Measurements from ENCODE around the gene CFAP68. TPM values are rescaled to one million over a fixed set of nuclear protein-coding genes. Genes with fewer than 3 reads are reported as not detected.

Gene CFAP68
- total RNA-seq, 1 experiment from 2014 or later = 49.6 TPM

DNA sequence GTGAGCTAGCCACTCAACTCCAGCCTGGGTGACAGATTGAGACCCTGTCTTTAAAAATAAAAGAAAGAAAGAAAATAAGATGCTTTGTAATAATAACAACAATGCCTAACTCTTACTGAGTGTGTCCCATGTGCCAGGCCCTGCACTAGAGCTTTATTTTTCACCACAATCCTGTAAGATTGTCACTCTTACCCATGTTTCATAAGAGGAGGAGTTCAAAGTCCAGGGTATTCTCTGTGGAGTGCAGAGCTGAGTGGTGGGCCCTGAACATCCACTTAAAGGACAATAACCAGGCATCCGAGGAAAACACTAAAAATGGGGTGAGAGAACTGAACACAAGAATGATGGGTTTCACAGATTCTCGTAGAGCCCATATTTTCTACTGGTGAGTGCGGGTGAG lies 38.4 kb downstream of the CFAP68 start:
- Histone ChIP-seq H3K4me3 (replicated peaks in 1 of 2; ENCODE audit: low read depth in 1 of 2, low read length in 2 of 2) (no peak overlapping the region), H3K36me3 (ENCODE audit: control insufficient read depth in 1 of 2, insufficient read depth in 2 of 2, low read length in 2 of 2) (no peaks in the 10 kb centered on the region), H3K4me1 (ENCODE audit: control insufficient read depth in 1 of 2, insufficient read depth in 2 of 2, low read length in 2 of 2) (peaks cover 8 to 17% of the 10 kb centered on the region in 2 experiments; a peak in 3 of 4 replicates), H3K27ac (ENCODE audit: low read depth, low read length) (no peak overlapping the region), H3K9me3 (ENCODE audit: control insufficient read depth in 1 of 2, insufficient read depth in 1 of 2, low read depth in 1 of 2, low read length in 2 of 2) (no peaks in the 10 kb centered on the region), H4K20me1 (ENCODE audit: insufficient read depth) (no peaks in the 10 kb centered on the region), H2AFZ (ENCODE audit: low read depth, low read length, poor library complexity, severe bottlenecking) (peak overlapping the region; percentile 72), H3K27me3 (ENCODE audit: insufficient read depth, low read length) (peaks cover 8% of the 10 kb centered on the region; the same call in 1 of the 2 replicates), H3K4me2 (ENCODE audit: low read length) (no peak overlapping the region), H3K9ac (ENCODE audit: low read length) (no peak overlapping the region), H3K9me2 (ENCODE audit: insufficient read depth) (no peaks in the 10 kb centered on the region), H3K79me2 (ENCODE audit: insufficient read depth, low read length) (no peaks in the 10 kb centered on the region)
- ChIA-PET POLR2A (interaction anchor here (1.2 kb wide), 1 partner anchor 37 kb away, joined by 3 read pairs; no protein-coding TSS in a partner anchor), CTCF (interaction anchor here (2.3 kb wide), 1 partner anchor 14 kb away, joined by 14 read pairs; no protein-coding TSS in a partner anchor), RAD21 (ENCODE audit: low non-redundant PET in 1 of 2, low total read pairs in 2 of 2, uncharacterized antibody in 2 of 2, unreplicated experiment in 2 of 2) (no interaction called here)
- no TSS peak for BruUV-seq (replicated peaks)
- intact Hi-C loops (cut with micrococcal nuclease) = no loop called here
- no peak for TF ChIP-seq FOSL1 (IDR thresholded peaks at IDR 0.05; ENCODE audit: low read depth)
- no peak for TF ChIP-seq CEBPB (IDR thresholded peaks at IDR 0.05; ENCODE audit: low read depth)
- TF ChIP-seq, protein P1, sequence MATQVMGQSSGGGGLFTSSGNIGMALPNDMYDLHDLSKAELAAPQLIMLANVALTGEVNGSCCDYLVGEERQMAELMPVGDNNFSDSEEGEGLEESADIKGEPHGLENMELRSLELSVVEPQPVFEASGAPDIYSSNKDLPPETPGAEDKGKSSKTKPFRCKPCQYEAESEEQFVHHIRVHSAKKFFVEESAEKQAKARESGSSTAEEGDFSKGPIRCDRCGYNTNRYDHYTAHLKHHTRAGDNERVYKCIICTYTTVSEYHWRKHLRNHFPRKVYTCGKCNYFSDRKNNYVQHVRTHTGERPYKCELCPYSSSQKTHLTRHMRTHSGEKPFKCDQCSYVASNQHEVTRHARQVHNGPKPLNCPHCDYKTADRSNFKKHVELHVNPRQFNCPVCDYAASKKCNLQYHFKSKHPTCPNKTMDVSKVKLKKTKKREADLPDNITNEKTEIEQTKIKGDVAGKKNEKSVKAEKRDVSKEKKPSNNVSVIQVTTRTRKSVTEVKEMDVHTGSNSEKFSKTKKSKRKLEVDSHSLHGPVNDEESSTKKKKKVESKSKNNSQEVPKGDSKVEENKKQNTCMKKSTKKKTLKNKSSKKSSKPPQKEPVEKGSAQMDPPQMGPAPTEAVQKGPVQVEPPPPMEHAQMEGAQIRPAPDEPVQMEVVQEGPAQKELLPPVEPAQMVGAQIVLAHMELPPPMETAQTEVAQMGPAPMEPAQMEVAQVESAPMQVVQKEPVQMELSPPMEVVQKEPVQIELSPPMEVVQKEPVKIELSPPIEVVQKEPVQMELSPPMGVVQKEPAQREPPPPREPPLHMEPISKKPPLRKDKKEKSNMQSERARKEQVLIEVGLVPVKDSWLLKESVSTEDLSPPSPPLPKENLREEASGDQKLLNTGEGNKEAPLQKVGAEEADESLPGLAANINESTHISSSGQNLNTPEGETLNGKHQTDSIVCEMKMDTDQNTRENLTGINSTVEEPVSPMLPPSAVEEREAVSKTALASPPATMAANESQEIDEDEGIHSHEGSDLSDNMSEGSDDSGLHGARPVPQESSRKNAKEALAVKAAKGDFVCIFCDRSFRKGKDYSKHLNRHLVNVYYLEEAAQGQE (IDR thresholded peaks at IDR 0.05; ENCODE audit: low read depth) = no peak
- TF ChIP-seq EGR1 (IDR thresholded peaks at IDR 0.05; ENCODE audit: low read depth) = no peak
- TF ChIP-seq ZNF274 (IDR thresholded peaks at IDR 0.05; ENCODE audit: low read depth, low read length) = no peak
- no peak for TF ChIP-seq TCF7L2 (IDR thresholded peaks at IDR 0.05; ENCODE audit: borderline replicate concordance, extremely low read depth, insufficient read depth, insufficient read length)
- no peak for TF ChIP-seq SIN3A (IDR thresholded peaks at IDR 0.05; ENCODE audit: low read depth)
- no peak for TF ChIP-seq EZH2 (IDR thresholded peaks at IDR 0.05)
- no peak for TF ChIP-seq EZH2phosphoT487 (IDR thresholded peaks at IDR 0.05; ENCODE audit: borderline replicate concordance)
- no peak for TF ChIP-seq SP1 (IDR thresholded peaks at IDR 0.05; ENCODE audit: low read depth)
- TF ChIP-seq ZFX (IDR thresholded peaks at IDR 0.05) = no peak
- TF ChIP-seq, protein P2, sequence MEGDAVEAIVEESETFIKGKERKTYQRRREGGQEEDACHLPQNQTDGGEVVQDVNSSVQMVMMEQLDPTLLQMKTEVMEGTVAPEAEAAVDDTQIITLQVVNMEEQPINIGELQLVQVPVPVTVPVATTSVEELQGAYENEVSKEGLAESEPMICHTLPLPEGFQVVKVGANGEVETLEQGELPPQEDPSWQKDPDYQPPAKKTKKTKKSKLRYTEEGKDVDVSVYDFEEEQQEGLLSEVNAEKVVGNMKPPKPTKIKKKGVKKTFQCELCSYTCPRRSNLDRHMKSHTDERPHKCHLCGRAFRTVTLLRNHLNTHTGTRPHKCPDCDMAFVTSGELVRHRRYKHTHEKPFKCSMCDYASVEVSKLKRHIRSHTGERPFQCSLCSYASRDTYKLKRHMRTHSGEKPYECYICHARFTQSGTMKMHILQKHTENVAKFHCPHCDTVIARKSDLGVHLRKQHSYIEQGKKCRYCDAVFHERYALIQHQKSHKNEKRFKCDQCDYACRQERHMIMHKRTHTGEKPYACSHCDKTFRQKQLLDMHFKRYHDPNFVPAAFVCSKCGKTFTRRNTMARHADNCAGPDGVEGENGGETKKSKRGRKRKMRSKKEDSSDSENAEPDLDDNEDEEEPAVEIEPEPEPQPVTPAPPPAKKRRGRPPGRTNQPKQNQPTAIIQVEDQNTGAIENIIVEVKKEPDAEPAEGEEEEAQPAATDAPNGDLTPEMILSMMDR (IDR thresholded peaks at IDR 0.05 in 2 of 3, conservative IDR thresholded peaks at IDR 0.05 in 1 of 3; ENCODE audit: borderline replicate concordance in 1 of 3, insufficient read depth in 1 of 3, low read depth in 2 of 3, low read length in 2 of 3) = no peak
- TF ChIP-seq SRF (IDR thresholded peaks at IDR 0.05; ENCODE audit: low read depth) = no peak
- TF ChIP-seq, protein P3, sequence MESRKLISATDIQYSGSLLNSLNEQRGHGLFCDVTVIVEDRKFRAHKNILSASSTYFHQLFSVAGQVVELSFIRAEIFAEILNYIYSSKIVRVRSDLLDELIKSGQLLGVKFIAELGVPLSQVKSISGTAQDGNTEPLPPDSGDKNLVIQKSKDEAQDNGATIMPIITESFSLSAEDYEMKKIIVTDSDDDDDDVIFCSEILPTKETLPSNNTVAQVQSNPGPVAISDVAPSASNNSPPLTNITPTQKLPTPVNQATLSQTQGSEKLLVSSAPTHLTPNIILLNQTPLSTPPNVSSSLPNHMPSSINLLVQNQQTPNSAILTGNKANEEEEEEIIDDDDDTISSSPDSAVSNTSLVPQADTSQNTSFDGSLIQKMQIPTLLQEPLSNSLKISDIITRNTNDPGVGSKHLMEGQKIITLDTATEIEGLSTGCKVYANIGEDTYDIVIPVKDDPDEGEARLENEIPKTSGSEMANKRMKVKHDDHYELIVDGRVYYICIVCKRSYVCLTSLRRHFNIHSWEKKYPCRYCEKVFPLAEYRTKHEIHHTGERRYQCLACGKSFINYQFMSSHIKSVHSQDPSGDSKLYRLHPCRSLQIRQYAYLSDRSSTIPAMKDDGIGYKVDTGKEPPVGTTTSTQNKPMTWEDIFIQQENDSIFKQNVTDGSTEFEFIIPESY (IDR thresholded peaks at IDR 0.05; ENCODE audit: extremely low read depth, insufficient replicate concordance, low read length) = no peak
- no peak for TF ChIP-seq RAD21 (IDR thresholded peaks at IDR 0.05; ENCODE audit: low read depth)
- TF ChIP-seq YY1 (IDR thresholded peaks at IDR 0.05; ENCODE audit: extremely low read depth, insufficient replicate concordance, low read depth, low read length) = no peak
- ATAC-seq = no peak
- no peak for DNase-seq (ENCODE audit: low read depth, low spot score)
